B cell (primary cell): Measurements from ENCODE around the gene INPP5B. TPM values are rescaled to one million over a fixed set of nuclear protein-coding genes. Genes with fewer than 3 reads are reported as not detected.

Source experiments
- ATAC-seq: fragments of 200-7000 bp; cut with Tn5 transposase; one replicate; pipeline ENCODE4 v1.10.0; 2021; ENCODE audit warnings: low read depth, mild to moderate bottlenecking, moderate number of reproducible peaks, moderate library complexity
- CTCF ChIA-PET: fragments of 350-600 bp; sonication (Branson Sonifier 250); formaldehyde crosslinking; loops from one replicate; lab custom pipeline; 2021; ENCODE audit warnings: antibody characterized with exemption, inconsistent platforms; lab: Charles Lee
- POLR2A ChIA-PET: fragments of 350-600 bp; sonication (Branson Sonifier 250); formaldehyde crosslinking; loops from one replicate; lab custom pipeline; 2021; ENCODE audit warnings: antibody characterized with exemption; lab: Charles Lee
- DNase-seq: peaks from one replicate; pipeline ENCODE4 v3.0.0; 2013
- H2AFZ ChIP-seq: 2 replicates; pipeline ENCODE4 v1.6.1; 2012; ENCODE audit warnings: mild to moderate bottlenecking, low read depth, low read length; ENCODE audit not compliant: insufficient read depth, poor library complexity, severe bottlenecking
- H3K27ac ChIP-seq, 2 donors: 1 replicate in 1 of 2; 2 replicates in 1 of 2; pipeline ENCODE4 v1.5.1; 2012 to 2013; ENCODE audit warnings: low read length in 2 of 2, mild to moderate bottlenecking in 2 of 2, moderate library complexity in 1 of 2
- H3K27me3 ChIP-seq, 4 experiments: fragments of 200-600 bp in 1 of 4; sonication (generic) in 1 of 4; replicated peaks in 1 of 4; 1 replicate in 2 of 4; 2 replicates in 2 of 4; pipeline versions ENCODE4 v1.6.1 to v1.7.0; 2013 to 2016; ENCODE audit warnings: low read length in 3 of 4, mild to moderate bottlenecking in 2 of 4, mixed read lengths in 1 of 4, moderate library complexity in 1 of 4; ENCODE audit not compliant: insufficient read depth in 4 of 4, control insufficient read depth in 3 of 4; ENCODE audit errors: control extremely low read depth in 1 of 4
- H3K36me3 ChIP-seq, 2 experiments: replicated peaks in 1 of 2; 1 replicate in 1 of 2; 2 replicates in 1 of 2; pipeline versions ENCODE4 v1.6.1 to v1.7.1; 2013; ENCODE audit warnings: low read length in 1 of 2; ENCODE audit not compliant: insufficient read depth in 2 of 2, control insufficient read depth in 1 of 2; ENCODE audit errors: control extremely low read depth in 1 of 2, extremely low read depth in 1 of 2
- H3K4me1 ChIP-seq, 2 donors: fragments of 200-600 bp in 1 of 2; sonication (generic) in 1 of 2; 1 replicate in 1 of 2; 2 replicates in 1 of 2; pipeline versions ENCODE4 v1.5.1 to v1.6.1; 2013 to 2017; ENCODE audit warnings: low read length in 2 of 2; ENCODE audit not compliant: control insufficient read depth in 2 of 2, insufficient read depth in 2 of 2
- H3K4me2 ChIP-seq: replicated peaks from 2 replicates; pipeline ENCODE3; 2012; ENCODE audit warnings: mild to moderate bottlenecking, low read depth, low read length; ENCODE audit not compliant: poor library complexity, severe bottlenecking
- H3K4me3 ChIP-seq, 5 experiments: fragments of 200-600 bp in 1 of 5; sonication (generic) in 1 of 5; 1 replicate in 3 of 5; 2 replicates in 2 of 5; pipeline versions ENCODE4 v1.5.1 to v1.7.0; 2011 to 2016; ENCODE audit warnings: low read length in 4 of 5, mild to moderate bottlenecking in 4 of 5, low read depth in 2 of 5, control low read depth in 1 of 5, moderate library complexity in 1 of 5; ENCODE audit not compliant: insufficient read depth in 1 of 5; ENCODE audit errors: control extremely low read depth in 1 of 5, extremely low read depth in 1 of 5
- H3K79me2 ChIP-seq: fragments of 200-600 bp; sonication (generic); one replicate; pipeline ENCODE4 v1.6.0; 2016; ENCODE audit warnings: low read length; ENCODE audit not compliant: control insufficient read depth, insufficient read depth
- H3K9ac ChIP-seq: fragments of 200-600 bp; sonication (generic); 2 replicates; pipeline ENCODE4 v1.6.1; 2017; ENCODE audit warnings: mild to moderate bottlenecking, low read length, moderate library complexity
- H3K9me3 ChIP-seq, 3 donors: one replicate each; pipeline versions ENCODE4 v1.6.1 to v1.7.1; 2013; ENCODE audit warnings: low read length in 2 of 3; ENCODE audit not compliant: control insufficient read depth in 2 of 3, insufficient read depth in 1 of 3; ENCODE audit errors: control extremely low read depth in 1 of 3
- H4K20me1 ChIP-seq: 2 replicates; pipeline ENCODE4 v1.6.0; 2012; ENCODE audit warnings: mild to moderate bottlenecking, low read length; ENCODE audit not compliant: insufficient read depth, control insufficient read depth, poor library complexity, severe bottlenecking
- H3K27ac Mint-ChIP-seq: one replicate; pipeline ENCODE4 v1.8.0; 2021; ENCODE audit warnings: mixed read lengths
- H3K27me3 Mint-ChIP-seq: one replicate; pipeline ENCODE4 v1.8.0; 2021; ENCODE audit warnings: mixed read lengths
- H3K4me1 Mint-ChIP-seq: one replicate; pipeline ENCODE4 v1.8.0; 2021; ENCODE audit warnings: mixed read lengths
- H3K4me3 Mint-ChIP-seq: one replicate; pipeline ENCODE4 v1.8.0; 2021; ENCODE audit warnings: mixed read lengths
- H3K9me3 Mint-ChIP-seq: one replicate; pipeline ENCODE4 v1.8.0; 2022; ENCODE audit warnings: mixed read lengths; ENCODE audit not compliant: insufficient read depth
- EZH2 ChIP-seq: IDR thresholded peaks from 2 replicates; pipeline ENCODE4 v1.6.1; 2012; ENCODE audit warnings: borderline replicate concordance, low read depth, mild to moderate bottlenecking, moderate library complexity, low read length; ENCODE audit not compliant: insufficient read depth, poor library complexity, severe bottlenecking
- WGBS: methylation state at CpG from one replicate; pipeline ENCODE4 v1.1.5; 2013; ENCODE audit warnings: missing lambda C conversion rate; ENCODE audit not compliant: insufficient coverage; 5-methylcytosine and 5-hydroxymethylcytosine counted together
- intact Hi-C: fragments of 100-400 bp; cut with micrococcal nuclease; formaldehyde crosslinking; loops from one replicate; pipeline ENCODE4 v1.10.0; 2022
- polyA plus RNA-seq: library from polyadenylated mRNA; depleted of rRNA; stranded (reverse); fragments of >200 nt; gene quantifications from 2 replicates; pipeline ENCODE4 v1.2.3, GENCODE V29; 2012
- total RNA-seq, 2 donors: library from RNA; stranded (reverse); fragments of 120-200 nt in 1 of 2; gene quantifications; 1 replicate in 1 of 2; 2 replicates in 1 of 2; pipeline versions ENCODE4 v1.2.3 to v1.2.4, GENCODE V29; 2013 to 2022
- TF ChIP-seq, protein P1 (sequence below): fragments of 200-600 bp; IDR thresholded peaks from one replicate; pipeline ENCODE4 v1.8.0; 2022; ENCODE audit warnings: antibody characterized with exemption, mild to moderate bottlenecking

The INPP5B gene
- total and polyA plus RNA-seq, 2 donors (not counting 1 experiment from before 2014, with no cell fraction given), result 45.4 to 63.3 TPM

DNA sequence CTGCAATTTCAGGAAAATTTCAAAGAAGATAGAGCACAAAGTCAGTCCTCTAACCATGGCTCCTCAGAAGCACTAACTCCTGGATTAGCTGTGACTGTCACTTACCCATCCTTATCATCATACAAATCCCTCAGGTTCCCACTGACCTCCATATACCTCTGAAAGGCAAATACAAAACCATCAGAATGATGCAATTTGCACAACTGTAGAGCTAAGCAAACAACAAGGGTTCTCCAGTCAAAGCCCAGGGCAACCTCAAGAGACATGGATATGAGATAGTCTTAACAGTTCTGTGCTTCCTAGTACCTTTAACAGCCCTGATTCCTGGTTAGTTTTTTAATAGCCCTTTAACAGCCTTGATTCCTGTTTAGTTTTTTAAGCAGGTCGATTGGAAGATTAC lies 40.8 kb upstream of the INPP5B start:
- WGBS, result no CpG with 5 or more reads among the region's 1 CpG
- Histone ChIP-seq H4K20me1 (peaks cover 6% of the 10 kb centered on the region), H3K4me3 (no peak overlapping the region), H3K9me3 (no peaks in the 10 kb centered on the region), H3K4me1 (peaks cover 7 to 15% of the 10 kb centered on the region in 2 donors), H3K4me2 (no peak overlapping the region), H3K27ac (no peak overlapping the region), H3K79me2 (peaks cover 26% of the 10 kb centered on the region), H3K36me3 (peaks cover 4 to 41% of the 10 kb centered on the region in 2 experiments), H3K9ac (no peak overlapping the region), H3K27me3 (no peaks in the 10 kb centered on the region), H2AFZ (no peak overlapping the region)
- no peak for DNase-seq
- Mint-ChIP-seq H3K4me3 (no peak overlapping the region), H3K4me1 (peaks cover 18% of the 10 kb centered on the region), H3K27ac (no peak overlapping the region), H3K27me3 (no peaks in the 10 kb centered on the region), H3K9me3 (no peaks in the 10 kb centered on the region)
- no peak for TF ChIP-seq EZH2
- TF ChIP-seq, protein P1, sequence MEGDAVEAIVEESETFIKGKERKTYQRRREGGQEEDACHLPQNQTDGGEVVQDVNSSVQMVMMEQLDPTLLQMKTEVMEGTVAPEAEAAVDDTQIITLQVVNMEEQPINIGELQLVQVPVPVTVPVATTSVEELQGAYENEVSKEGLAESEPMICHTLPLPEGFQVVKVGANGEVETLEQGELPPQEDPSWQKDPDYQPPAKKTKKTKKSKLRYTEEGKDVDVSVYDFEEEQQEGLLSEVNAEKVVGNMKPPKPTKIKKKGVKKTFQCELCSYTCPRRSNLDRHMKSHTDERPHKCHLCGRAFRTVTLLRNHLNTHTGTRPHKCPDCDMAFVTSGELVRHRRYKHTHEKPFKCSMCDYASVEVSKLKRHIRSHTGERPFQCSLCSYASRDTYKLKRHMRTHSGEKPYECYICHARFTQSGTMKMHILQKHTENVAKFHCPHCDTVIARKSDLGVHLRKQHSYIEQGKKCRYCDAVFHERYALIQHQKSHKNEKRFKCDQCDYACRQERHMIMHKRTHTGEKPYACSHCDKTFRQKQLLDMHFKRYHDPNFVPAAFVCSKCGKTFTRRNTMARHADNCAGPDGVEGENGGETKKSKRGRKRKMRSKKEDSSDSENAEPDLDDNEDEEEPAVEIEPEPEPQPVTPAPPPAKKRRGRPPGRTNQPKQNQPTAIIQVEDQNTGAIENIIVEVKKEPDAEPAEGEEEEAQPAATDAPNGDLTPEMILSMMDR, result no peak
- intact Hi-C loops, result no loop called here
- ATAC-seq, result no peak
- CTCF ChIA-PET, result no interaction called here
- POLR2A ChIA-PET, result no interaction called here

DNA sequence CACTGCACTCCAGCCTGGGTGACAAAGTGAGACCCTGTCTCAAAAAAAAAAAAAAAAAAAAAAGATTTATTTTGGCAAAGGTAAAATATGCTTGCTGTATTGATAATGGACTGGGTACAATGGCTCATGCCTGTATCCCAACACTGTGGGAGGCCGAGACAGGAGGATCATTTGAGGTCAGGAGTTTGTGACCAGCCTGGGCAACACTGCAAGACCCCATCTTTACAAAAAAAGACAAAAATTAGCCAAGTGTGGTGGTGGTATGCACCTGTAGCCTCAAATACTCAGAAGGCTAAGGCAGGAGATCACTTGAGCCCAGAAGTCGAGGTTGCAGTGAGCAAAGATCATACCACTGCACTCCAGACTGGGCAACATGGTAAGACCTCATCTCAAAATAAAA lies 36.7 kb upstream of the INPP5B start:
- H3K9me3 Mint-ChIP-seq, result no peaks in the 10 kb centered on the region
- H3K27ac Mint-ChIP-seq, result no peak overlapping the region
- Histone ChIP-seq H3K4me3 (no peak overlapping the region), H2AFZ (no peak overlapping the region), H3K4me2 (no peak overlapping the region), H3K9ac (no peak overlapping the region), H3K79me2 (peaks cover 14% of the 10 kb centered on the region), H4K20me1 (peaks cover 6% of the 10 kb centered on the region), H3K36me3 (peaks cover 8 to 78% of the 10 kb centered on the region in 2 experiments), H3K4me1 (peaks cover 4 to 6% of the 10 kb centered on the region in 2 donors), H3K9me3 (no peaks in the 10 kb centered on the region), H3K27me3 (no peaks in the 10 kb centered on the region), H3K27ac (no peak overlapping the region)
- H3K4me1 Mint-ChIP-seq, result peaks cover 10% of the 10 kb centered on the region
- POLR2A ChIA-PET, result no interaction called here
- ATAC-seq (no peak), DNase-seq (no peak)
- no peak overlapping the region for H3K4me3 Mint-ChIP-seq
- TF ChIP-seq, protein P1, result no peak
- no peak for TF ChIP-seq EZH2
- H3K27me3 Mint-ChIP-seq, result no peaks in the 10 kb centered on the region
- intact Hi-C loops, result no loop called here
- CTCF ChIA-PET, result interaction anchor here (0.7 kb wide), 1 partner anchor 583 kb away, joined by 4 read pairs; no protein-coding TSS in a partner anchor
- WGBS, result no CpG with 5 or more reads among the region's 2 CpGs
